Fibroblast of pulmonary artery (primary cell): ENCODE data around the gene KDM4C.

Experiments used
- DNase-seq: peaks from one replicate; pipeline ENCODE4 v3.0.0-alpha.2; 2010; ENCODE audit warnings: low read depth
- H3K4me3 ChIP-seq: replicated peaks from 2 replicates; pipeline ENCODE4 v1.5.1; 2011; ENCODE audit warnings: low read depth, mild to moderate bottlenecking, control low read depth, low read length, moderate library complexity
- TF ChIP-seq, protein P1 (sequence below): IDR thresholded peaks from 2 replicates; pipeline ENCODE4 v1.5.1; 2011; ENCODE audit warnings: mild to moderate bottlenecking, control low read depth, low read length, inconsistent platforms; ENCODE audit errors: missing control alignments

Gene KDM4C

DNA sequence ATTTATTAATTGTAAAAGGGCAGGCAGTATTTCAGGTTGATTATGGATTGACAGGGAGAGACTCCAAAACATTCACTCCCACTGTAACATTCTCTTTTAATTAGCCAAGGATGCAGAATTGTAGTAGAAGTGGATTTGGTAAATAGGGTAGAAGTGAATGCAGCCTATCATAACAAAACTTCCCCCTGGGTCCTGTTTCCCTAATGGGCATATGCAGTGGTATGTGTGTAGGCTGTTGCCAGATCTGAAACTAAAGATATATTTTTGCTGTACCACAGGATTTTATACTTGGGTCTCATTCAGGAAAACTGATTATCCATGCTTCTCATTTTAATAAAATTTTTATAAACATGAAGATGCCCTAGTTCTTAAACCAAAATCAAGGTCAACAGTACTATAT, 351.2 kb downstream of the KDM4C start:
- TF ChIP-seq, protein P1, sequence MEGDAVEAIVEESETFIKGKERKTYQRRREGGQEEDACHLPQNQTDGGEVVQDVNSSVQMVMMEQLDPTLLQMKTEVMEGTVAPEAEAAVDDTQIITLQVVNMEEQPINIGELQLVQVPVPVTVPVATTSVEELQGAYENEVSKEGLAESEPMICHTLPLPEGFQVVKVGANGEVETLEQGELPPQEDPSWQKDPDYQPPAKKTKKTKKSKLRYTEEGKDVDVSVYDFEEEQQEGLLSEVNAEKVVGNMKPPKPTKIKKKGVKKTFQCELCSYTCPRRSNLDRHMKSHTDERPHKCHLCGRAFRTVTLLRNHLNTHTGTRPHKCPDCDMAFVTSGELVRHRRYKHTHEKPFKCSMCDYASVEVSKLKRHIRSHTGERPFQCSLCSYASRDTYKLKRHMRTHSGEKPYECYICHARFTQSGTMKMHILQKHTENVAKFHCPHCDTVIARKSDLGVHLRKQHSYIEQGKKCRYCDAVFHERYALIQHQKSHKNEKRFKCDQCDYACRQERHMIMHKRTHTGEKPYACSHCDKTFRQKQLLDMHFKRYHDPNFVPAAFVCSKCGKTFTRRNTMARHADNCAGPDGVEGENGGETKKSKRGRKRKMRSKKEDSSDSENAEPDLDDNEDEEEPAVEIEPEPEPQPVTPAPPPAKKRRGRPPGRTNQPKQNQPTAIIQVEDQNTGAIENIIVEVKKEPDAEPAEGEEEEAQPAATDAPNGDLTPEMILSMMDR: no peak
- no peak for DNase-seq
- no peak overlapping the region for H3K4me3 ChIP-seq

DNA sequence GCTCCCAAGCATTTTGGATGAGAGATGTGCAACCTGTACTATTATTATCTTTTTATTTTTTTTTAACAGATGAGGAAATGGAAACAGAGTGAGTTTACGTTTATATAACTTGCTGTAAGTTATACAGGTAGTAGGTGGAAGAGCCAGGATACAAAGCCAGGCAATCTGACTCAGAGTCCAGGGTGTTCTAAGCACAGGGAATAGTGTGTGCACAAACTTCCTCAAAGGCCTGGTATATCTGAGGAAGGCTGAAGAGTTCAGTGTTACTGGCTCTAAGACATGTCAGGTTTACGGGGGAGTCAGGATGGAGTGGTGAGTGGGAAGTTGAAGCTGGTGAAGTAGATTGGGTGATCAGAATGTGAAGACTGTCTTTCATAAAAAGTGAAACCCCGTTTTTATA, 353.6 kb downstream of the KDM4C start:
- no peak overlapping the region for H3K4me3 ChIP-seq
- DNase-seq: no peak
- TF ChIP-seq, protein P1: no peak

- peak; percentile 37 for DNase-seq
- no peak overlapping the region for H3K4me3 ChIP-seq
- TF ChIP-seq, protein P1: no peak
These were observed 357.8 kb downstream of the KDM4C start for GRCh38 chr9:7115606-7116005.

- TF ChIP-seq, protein P1: no peak
- H3K4me3 ChIP-seq: no peak overlapping the region
- peak; percentile 48 for DNase-seq
These were observed 360.1 kb downstream of the KDM4C start for GRCh38 chr9:7117676-7118561.

DNA sequence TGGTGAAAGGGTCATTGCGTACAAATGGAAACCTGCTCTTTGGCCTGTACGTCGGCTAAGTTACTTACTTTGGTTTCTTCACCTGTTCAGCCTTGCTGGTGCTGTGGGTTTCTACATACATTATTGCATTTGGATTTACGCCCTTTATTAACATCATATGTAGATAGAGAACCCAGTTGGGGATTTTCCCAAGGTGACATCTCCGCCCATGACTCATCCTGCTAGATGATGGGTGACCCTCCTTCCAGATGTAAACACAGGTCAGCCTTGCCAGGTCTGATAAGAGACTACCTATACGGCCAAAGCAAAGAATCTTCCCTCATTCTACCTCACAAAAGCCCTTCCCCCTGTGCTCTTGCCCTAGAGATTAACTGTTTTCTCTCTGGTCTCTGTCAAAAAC, 360.9 kb downstream of the KDM4C start:
- H3K4me3 ChIP-seq: no peak overlapping the region
- TF ChIP-seq, protein P1: no peak
- DNase-seq: no peak

- TF ChIP-seq, protein P1: no peak
- no peak for DNase-seq
These were observed 361.8 kb downstream of the KDM4C start for GRCh38 chr9:7119612-7120011.

DNA sequence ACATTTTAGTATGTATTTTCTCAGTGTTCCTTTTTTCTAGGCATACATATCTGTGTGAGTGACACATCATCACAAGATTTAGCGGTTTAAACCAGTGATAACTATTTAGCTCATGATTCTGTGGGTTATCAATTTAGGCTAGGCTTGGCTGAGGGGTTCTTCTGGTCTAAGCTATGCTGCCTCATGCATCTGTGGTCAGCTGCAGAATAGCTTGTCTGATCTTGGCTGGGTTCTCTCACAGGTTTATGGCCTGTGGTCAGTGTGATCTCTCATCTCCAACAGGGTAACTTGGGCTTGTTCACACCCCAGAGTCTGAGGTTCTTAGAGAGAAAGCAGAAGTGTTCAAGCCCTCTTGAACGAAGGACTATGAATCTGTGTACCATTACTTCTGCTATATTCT, 363.3 kb downstream of the KDM4C start:
- TF ChIP-seq, protein P1: no peak
- no peak overlapping the region for H3K4me3 ChIP-seq
- DNase-seq: no peak

More at GRCh38 chr9:7119612-7120011, 361.8 kb downstream of the KDM4C start:
- H3K4me3 ChIP-seq: no peak overlapping the region
